G401.6 (cell line): ENCODE results near the gene GTSE1.
A peak's percentile ranks its signal among the peaks of the same experiment; 100 is the strongest.

ENCODE experiments used
- FAIRE-seq: peaks from 2 replicates; lab custom pipeline; 2012; peaks lifted over from hg19 to GRCh38; lab: Jason Lieb, UNC

GTSE1 gene

DNA sequence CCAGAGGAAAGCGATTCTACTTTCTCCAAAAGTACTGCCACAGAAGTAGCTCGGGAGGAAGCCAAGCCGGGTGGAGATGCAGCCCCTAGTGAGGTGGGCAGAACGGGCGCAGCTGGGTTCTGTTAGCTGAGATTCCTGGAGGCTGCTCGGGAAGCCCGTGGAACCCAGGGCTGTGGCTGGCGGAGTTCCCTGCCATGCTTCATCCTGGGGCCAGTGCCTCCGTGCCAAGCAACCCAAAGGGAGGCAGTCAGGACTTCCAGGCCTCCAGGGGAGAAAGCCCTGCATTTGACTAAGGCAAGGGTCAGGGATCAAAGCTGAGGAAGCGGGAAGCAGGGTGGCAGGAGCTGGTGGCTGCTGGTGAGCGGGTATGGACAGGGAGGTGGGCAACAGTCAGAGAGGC lies 32.1 kb downstream of the GTSE1 start:
- no peak for FAIRE-seq

DNA sequence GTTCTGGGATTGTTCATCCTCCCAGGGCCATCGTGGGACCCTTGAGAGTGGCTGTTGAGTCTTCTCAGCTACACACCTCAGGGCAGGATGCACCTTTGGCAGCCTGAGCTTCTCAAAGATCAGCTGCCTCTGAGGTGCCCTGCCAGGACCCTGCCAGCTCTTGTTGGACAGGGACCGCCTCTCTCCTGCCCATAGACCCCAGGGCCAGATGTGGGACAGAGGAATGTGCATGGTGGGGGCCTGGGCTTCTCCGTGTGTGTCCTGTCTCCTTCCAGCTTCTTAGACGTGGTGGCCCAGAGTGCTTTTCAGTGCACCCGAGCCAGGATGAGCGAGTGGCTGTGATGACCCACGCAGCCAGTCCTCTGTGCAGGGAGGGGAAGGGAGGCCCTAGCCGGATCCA lies 32.9 kb downstream of the GTSE1 start:
- no peak for FAIRE-seq

DNA sequence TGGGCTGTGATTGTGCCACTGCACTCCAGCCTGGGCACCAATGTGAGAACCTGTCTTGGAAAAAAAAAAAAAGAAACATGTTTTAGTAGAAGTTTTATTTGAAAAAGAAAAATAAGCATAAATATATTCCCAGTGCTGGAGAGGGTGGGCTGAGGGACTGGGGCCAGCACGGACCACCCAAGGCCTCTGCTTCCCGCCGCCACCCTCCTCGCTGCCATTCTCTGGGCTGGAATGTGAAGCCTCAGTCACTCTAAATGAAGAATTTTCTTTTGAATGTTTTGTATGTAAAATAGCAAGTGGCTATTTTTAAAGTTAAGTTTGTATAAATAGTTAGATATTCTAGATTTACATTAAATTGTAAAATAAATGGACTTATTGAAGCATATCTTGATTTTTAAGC lies 33.8 kb downstream of the GTSE1 start:
- FAIRE-seq: no peak

DNA sequence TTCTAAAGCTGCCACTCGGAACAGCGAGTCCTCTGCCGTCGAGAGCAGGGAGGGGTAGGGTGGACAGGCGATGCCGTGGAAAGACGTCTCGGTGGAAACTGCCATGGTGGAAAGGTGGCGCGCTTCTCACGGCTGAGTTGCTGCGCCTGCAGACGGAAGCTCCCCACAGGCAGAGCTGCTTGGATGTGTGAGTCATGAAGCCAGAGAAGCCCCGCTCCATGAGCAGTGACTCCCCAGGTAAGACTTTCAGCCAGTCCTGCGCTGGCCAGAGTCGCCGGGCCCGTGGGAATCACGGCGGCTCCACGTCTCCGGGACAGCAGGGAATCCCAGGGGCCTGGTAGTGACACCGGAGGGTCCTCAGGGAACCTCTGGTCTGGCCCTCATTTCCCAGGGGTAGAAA lies 34.8 kb downstream of the GTSE1 start:
- no peak for FAIRE-seq

DNA sequence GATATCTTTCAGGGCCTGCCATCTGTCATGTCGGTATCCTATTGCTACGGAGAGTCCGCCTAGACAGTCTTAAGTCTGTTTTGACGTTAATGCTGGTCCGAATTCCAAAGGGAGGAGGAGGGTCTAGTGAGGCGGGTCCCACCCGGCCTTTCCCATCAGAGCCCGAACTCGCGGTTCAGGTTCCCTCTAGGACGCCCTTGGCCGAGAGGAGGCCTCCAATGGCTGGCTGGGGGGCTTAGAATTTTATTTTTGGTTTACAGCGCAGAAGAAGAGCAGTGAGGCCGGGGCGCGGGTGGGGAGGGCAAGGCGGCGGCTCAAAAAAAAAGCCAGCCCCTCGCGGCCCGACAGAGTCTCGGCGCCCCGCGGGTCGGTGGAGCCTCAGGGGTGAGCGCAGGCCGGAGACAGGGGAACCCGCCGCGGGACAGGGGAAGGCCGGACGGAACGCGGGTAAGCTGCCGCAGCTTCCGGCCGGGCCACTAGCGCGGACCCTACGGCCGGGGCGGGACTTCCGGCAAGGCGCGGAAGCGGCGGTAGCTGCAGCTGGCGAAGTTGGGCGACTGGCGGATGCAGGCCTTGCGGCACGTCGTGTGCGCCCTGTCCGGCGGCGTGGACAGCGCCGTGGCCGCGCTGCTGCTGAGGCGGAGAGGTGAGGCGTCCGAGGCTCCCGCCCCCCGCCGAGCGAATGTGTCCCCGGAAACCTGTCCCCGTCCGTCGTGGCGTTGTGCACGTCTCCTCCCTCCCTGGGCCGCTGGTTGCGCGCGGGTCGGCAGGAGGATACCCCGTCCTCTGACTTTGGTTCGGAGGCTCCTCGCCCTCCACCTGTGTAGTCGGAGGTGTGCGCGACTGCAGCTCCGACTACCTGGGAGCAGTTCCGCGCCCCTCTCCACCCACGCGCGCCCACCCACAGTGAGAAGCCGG lies 38.8 kb downstream of the GTSE1 start, which contains the start of gene TRMU:
TSS of gene TRMU (plus strand) at position 514 of the 918 bp plus-strand sequence. CDS start at position 565, 51 bp downstream.
- peak; percentile 60 for FAIRE-seq

DNA sequence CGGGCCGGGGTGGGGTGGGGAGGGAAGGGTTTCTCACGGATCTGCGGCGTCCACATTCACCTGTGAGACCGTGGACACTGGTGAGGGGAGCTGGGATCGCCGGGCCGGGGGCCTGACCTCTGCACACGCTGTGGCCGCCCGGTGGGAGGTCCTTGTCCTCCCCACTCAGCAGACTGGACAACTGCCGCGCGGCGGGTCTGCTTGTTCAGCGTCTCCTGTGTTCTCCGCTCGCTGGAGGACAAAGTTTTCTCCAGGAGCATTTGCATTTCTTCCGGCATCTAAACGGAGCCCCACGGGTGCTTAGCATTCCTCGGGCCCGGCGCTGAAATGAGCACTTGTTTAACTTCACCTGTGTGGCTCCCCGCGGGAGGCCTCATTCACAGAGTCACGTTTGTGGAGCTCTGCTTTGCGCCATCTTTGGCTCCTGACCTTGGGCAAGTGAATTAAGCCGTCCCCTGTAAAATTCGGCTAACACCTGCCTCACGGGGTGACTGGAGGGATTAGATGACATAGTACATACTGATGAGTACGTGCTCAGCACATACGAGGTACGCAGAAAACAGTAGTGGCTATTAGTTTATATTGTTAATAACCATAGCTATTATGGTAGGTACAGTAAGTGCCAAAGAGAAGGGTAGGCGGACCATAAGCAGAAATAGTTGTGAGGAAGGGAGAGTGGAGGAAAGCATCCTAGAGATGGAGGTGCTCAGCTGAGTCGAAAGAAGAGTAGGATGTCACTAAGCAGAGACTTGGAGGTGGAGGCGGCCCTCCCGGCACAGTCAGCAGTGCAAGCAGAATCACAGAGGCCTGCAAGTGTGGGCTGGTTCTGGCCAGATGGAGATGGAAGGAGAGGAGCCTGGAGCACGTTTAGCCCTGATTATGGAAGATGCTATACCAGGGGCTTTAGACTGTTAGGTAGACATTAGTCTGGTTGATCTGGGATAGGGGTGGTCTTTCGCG lies 39.7 kb downstream of the GTSE1 start:
- no peak for FAIRE-seq

DNA sequence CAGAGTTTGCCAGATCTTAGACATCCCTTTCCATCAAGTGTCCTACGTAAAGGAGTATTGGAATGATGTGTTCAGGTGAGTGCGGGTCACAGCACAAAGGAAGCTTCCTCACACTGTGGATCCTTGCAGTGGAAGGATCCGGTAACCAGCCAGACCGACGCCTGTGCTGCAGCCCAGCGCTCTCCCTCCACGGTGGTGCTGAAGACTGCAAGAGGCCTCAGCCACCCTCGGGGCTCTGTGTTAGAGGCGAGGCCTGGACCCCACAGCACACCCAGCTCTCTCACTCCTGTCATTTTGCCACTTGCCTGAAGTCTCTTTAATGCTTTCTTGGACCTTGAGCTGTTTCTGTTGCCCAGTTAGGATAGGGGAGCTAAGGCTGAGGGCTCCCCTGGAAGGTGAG lies 41.2 kb downstream of the GTSE1 start:
- no peak for FAIRE-seq

DNA sequence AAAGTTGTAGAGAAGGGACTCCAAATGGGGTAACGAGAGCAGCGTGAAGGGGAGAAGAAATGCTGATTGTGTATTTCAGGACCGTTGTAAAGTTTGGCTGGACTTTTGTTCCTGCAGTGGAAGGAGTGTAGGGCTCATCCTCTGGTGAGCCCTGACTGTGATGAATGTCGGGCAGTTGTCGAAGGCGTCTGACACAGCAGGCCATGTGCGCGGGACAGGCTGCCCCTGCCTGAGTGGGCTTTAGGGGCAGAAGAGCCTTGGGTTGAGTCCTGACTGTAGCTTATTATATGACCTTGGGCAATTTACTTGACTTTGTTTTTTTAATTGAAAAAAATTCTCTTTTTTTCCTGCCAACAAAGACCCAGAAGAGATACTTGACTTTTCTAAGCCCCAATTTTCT lies 42.0 kb downstream of the GTSE1 start:
- FAIRE-seq: no peak

DNA sequence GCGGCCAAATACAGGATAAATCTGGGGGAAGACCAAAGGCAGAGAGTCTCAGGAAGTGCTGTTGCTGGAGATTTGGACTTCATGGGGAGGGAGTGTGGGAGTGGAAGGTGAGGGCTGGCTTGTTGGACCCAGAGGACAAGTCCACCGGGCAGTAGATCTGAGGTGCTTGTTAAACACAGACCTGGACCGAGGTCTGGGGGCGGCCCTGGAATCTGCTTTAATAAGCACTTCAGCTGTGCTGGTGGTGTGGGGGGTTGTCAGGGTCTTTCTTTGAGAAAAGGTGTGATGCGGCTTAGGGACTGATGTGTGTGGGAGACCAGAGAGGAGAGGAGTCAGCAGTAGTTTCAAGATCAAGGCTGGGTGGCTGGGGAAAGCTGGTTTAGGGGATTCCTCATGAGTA lies 43.3 kb downstream of the GTSE1 start:
- no peak for FAIRE-seq

DNA sequence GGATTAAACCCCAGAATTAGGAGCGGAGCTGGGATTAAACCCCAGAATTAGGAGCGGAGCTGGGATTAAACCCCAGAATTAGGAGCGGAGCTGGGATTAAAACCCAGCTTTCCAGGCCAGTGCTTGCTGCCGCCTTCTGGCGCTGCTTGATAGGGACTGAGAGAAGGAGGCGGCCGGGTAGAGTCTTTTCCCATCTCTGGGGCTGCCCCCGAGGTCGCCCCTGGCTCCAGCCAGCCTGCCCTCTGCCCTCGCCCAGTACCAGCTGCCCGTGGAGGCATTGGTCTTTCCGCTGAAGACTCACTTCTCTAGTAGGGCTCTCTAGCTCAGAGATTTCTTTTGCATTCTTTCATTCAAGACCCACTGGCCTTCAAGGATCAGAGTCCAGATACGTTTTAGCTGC lies 44.0 kb downstream of the GTSE1 start:
- no peak for FAIRE-seq

DNA sequence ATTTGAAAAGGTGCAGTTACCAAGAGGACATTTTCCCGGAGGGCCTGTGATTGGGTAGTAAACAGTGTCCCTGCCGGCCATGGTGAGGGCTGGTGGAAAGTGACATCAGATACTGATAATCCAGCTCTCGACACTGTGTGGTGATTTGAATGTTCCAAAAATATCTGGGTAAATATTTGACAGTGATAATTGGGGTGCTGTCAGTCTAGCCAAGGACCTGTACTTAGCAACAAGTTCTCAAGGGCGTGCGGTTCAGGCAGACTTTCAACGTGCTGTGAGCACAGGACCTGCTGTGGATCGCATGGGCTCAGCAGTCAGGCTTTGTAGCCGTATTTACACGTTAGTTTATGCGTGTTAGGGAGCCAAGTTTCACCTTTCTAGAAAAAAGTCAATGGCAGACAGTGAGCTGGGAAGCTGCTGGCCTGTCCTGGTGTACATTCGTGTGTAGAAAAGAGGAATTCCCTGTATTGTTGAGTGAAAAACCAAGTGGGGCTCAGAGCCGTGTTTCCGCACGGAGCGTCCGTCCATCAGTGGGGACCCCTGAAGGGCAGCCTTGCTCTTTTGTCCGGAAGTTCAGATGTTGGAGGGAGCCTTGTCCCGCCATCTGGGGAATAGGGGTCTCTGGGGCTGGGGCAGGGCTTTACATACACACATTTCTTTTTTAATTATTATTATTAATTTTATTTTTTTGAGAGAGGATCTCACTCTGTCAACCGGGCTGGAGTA lies 50.2 kb downstream of the GTSE1 start:
- no peak for FAIRE-seq

DNA sequence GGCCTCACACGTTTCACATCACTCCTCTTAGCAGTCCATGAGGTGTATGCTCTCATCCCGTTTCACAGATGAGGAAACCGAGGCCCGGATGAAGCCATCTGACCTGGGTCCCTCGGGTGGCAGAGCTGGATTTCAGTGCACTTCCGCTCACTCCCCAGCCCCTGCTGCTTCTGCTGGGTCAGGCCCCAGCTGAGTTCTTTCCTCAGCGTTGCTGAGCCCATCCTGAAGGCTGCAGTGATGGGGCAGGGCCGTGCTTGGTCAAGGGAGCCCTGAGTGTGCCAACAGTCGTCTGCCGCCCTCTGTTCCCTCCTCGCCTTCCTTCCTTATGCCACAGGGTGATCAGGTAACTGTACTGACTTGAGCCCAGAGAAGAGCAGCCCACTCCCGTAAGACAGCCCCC lies 51.0 kb downstream of the GTSE1 start:
- FAIRE-seq: no peak

DNA sequence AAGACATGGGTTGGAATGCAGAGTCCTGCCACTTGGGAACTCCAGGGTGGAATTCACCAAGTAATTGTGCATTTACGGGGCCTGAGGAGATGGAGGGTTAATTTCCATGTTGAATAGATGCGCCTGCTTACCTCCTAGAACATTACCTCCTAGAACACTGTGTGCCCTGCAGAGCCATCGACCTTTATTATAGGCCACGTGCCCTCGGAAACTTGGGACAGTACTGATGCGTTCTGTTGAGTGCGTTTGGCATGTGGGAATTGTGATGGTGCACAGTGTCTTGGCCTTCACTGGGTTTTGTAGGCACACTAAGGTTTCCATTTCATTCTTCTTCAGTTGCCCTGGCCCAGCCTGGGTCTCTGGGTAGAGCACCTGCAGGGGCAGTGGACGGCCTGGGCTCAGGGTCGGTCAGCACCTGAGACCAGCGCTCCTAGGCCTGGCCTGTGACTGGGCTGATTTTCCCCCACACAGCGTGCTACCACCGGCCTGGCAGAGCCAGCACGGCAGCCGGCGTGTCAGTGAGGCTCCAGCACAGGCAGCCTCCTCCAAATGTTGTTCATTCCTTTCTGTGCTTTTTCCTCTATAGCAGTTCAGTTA lies 51.5 kb downstream of the GTSE1 start:
- no peak for FAIRE-seq

DNA sequence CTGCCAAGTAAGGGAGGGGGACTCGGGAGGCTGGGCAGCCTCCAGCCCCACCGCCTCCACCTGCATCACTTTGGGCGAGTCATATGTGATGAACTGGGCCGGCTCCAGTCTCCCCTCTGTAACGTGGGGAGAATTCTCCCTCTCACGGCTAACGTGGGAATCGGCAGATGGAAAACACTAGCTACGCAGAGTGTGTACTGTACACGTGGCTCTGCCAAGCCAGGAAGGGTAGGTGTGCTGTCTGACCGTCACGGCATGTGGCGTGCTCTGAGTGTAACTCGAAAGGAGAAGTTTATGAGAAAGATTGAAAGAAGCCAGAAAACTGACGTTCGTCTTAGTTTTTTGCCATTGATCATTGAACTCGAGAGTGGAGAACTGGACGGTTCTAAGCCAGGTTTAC lies 52.6 kb downstream of the GTSE1 start:
- FAIRE-seq: no peak

DNA sequence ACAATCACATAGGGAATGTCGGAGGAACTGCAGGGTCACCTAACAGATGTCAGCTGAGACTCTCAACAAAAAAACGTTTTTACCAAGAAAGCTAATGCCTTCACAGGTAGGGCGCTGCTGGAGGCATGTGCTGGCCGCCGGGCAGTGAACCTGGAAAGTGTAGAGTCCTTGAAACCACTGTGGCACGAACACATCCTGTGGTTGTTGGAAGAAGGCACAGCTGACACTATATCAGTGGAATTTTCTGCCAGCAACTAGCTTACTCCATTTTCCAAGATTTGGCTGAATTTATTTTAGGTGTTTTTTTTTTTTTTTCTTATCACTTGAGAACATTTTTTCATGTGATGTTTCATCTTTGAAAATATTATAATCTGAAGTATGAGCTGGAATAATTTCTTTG lies 53.0 kb downstream of the GTSE1 start:
- no peak for FAIRE-seq

DNA sequence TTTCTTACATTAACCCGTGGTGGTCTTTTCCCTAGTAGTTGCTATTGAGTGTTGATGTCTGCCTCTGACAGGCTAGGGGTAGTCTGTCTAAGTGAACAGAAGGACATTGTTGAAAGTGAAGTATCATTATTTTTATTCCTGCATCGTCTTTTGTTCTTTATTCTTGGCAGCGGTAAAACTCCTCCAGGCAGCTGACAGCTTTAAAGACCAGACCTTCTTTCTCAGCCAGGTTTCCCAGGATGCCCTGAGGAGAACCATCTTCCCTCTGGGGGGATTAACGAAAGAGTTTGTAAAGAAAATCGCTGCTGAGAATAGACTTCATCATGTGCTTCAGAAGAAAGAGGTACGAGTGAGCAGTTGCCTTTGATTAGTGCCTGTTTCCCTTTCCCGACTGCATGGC lies 53.5 kb downstream of the GTSE1 start:
- no peak for FAIRE-seq

DNA sequence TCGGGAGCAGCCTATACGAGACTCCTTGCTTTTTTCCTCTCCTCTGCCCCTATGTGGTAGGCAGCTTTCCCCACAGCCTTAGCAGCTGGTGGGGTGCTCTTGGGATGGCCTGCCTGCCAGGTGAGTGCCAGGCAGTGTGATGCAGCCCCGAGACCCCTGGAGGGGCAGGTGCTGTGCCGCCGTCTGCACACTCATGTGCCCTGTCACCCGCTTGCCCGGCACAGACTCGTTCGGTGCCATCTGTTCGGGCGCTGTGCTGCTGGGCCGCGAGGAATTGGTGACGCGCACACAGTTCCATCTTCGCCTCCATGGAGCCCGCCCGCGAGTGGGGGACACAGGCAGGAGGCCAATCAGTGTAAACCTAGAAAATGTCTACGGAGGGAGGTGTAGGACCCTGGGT lies 54.0 kb downstream of the GTSE1 start:
- FAIRE-seq: no peak

DNA sequence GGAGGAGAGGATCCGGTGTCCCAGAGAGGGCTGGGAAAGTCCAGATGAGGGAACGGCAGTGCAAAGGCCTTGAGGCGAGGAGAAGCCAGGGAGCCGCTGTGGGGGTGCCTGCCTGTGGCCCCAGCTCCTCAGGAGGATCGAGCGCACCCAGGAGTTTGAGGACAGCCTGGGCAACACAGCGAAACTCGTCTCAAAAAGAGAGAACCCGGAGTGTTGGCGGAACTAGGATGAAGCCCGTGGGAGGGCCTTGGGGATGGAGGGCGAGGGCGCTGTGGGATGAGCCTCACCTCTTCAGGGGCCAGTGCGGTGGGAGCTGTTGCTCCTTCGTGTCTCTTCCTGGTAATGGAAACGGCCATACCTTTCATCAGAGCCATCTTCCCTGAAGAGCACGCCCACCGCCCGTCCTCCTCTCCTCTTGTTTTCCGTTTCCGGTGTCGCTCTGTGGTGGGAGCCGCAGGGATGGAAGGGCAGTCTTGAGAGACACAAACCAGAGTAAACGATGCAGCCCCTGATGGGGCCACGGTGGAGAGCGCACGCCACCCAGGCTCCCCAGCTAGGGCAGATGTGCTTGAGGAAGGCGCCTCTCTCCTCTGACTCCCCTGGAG lies 54.6 kb downstream of the GTSE1 start:
- FAIRE-seq: no peak

DNA sequence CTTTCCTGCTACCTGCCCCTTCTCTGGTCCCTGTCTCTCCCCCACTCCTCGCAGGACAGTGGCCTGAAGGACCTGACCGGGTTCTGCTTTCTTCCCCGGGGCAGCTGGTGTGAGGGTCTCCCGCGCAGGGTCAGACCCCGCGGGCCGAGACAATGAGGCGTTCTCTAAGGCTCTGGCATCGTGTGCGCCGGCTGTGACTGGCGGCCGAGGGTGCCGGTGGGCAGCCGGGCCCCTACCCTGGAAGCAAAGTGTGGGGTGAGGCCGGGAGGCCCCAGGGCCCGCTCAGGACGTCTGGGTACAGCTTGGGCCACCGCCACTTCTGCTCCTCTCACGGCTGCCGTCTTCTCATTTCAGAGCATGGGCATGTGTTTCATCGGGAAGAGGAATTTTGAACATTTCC lies 55.1 kb downstream of the GTSE1 start:
- no peak for FAIRE-seq

DNA sequence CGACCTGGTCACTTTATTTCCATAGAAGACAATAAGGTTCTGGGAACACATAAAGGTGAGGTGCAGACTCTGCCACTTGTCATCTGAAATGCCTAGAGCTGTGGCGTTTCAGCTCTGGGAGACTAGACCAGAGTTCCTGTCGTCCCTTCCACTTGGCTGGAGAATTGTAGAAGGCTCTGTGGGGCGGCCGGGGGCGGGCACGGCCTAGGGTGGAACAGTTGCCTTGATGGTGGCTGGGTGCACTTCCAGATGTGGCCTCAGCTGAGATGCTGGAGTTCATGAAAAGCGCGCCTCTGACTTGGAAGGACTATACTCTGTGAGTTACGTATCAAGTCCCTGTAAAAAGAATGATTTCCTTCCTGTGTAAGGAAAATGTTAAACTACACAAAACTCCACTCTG lies 55.6 kb downstream of the GTSE1 start:
- no peak for FAIRE-seq

DNA sequence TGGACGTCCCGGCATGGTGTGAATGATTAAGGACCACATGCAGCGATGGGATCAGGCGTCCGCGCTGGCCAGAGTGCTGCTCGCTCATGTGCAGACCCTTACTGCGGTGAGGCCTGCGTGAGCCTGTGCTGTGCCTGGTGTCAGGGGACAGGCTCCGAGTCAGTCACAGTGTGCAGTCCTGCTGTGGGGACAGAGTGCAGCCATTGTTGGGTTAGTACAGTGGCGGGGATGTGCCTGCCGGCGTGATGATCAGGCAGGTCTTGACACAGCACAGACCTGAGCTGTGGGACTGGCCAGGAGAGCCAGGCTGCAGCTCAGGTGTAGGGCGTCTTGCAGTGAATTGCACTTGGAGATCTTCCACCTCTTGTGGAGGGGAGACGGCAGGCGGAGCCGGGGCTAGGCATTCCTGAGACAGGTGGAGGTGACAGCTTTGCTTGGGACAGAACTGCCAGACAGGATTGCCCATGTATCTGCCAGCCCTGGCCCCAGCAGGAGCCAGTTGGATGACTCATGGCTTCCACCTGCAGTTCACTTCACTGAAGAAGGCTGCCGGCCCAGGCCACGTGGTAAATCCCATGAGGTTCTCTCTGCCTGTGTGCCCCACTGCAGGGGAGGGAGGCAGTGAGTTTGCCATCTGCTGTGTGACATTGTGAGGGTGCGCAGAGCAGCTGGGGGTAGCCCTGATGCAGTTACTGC lies 56.2 kb downstream of the GTSE1 start:
- FAIRE-seq: no peak
